T1000 (cell line): ENCODE data around the gene PFN1.
"Not testable (repeated sequence)": the region's sequence is repeated elsewhere in the genome, so short reads cannot be mapped to it uniquely, and the experiment has no call there.

Experiments used
- DNase-seq: peaks from one replicate; lab custom pipeline; 2025; ENCODE audit warnings: mixed read lengths; lab: John Stamatoyannopoulos, UW

PFN1 gene

GRCh38 chr17:4945176-4945943 lies 3.0 kb downstream of the PFN1 start:
- DNase-seq = peak; percentile 70

- no peak for DNase-seq
These were observed 3.7 kb downstream of the PFN1 start for GRCh38 chr17:4944554-4945175.

DNA sequence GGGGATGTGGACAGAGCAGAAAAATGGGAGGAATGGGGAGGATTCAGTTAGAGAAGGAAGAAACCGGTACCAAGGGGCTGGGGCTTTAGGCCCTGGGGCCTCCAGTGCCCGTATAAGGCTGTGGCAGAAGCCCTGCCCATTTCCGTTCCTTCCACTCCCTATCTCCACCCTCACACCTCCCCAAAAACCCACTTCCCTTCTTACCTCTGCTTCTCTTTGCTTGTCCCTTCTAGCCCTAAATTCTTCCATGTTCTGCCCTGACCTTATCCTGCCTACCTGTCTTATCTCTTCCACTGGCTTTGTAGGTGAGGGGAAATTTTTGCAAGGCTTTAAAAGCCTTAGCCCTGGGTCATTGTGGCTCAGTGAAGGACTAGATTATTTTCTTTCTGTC lies 4.2 kb downstream of the PFN1 start:
- no peak for DNase-seq

DNA sequence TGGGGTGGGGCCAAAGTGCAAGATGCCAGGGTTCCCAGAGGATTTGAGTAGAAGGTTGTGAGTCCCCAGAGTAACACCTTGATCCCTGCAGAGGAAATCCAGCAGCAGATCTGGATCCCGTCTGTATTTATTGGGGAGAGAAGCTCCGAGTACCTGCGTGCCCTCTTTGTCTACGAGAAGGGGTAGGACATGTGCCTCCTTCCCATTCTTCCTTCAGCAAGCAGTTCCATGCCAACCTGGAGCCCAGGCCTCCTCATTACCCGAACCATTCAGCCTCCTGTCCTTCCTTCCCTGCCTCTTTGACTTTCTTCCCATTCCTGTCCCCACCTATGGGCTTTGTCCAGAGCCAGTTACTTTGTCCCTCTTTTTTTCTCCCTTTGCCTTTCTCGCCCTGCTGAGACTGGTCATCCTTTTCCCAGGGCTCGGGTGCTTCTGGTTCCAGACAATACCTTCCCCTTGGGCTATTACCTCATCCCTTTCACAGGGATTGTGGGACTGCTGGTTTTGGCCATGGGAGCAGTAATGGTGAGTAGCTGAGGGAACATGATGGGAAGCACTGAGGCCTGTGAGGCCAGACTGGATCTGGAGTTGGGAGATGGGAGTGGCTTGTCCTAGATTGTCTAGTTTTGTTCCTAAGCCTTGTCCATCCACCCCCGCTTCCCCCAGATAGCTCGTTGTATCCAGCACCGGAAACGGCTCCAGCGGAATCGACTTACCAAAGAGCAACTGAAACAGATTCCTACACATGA lies 5.4 kb downstream of the PFN1 start:
- no peak for DNase-seq

DNA sequence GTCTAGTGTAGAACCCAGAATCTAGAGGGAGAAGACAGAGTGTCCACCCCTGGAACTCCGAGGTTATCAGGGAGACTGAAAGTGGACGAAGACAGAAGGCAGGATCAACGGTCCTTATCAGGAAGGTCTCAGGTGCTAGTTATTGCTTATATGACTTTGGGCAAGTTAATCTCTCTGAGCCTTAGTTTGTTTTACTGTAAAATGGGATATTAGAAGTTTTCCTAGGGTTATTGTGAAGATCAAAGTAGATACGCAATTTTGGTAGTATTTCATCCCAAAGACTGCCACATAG lies 7.1 kb downstream of the PFN1 start:
- no peak for DNase-seq

- DNase-seq = no peak
These were observed 7.6 kb downstream of the PFN1 start for GRCh38 chr17:4940555-4941318.

DNA sequence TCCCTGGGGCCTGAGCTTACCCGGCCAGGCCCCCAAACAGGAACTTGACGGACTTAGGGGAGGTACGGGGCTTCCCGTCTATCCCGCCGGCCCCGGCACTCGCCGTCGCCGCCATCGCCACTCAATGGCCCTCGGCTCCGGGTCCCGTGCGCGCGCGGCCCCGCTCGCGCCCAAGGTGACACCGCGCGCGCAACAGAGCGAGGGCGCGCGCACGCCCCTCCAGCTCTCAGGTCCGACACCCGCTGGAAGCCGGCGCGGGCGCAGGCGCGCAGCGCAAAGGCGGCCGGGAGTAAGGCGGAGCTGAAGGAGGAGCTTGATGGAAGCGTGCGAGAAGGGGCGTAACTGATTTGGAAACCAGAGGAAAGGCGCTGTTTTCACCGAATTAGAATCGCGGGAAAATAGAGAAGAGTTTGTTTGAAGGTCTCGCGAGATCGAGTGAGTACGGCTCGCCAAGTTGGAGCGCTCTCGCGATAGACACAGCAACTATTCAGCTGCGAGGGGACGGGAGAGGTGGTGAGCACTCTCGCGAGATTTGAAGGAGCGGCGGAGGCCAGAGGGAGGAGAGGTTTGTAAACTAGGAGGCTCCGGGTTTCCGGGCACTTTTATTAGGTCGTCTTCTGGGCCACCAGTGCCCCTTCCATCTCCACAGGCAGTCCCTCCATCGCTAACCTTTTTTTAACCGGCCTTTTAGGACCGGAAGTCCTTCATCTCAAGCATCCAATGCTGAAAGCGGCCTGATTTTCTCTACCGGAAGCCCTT lies 8.4 kb downstream of the PFN1 start, which contains the start of the genes RNF167 and SLC25A11:
Gene RNF167, plus strand, starts transcription at position 473 of the 759 bp plus-strand sequence. CDS start 642 bp downstream, outside the sequence.
Gene SLC25A11, minus strand, starts transcription at position 251 of the 759 bp plus-strand sequence. Its CDS starts 136 bp downstream, at position 115.
- peak; percentile 97 for DNase-seq

DNA sequence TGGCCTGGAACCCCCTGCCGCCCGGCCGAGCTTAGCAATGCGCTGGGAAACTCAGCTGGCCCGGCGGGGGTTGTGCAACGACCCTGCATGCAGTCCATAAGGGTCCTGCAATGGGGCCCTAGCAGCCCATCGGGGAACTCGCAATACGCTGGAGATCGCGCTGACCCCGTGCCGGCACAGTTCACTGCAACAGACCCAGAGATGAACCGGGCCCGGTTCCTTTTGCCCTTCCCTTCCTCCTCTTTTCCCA lies 8.9 kb downstream of the PFN1 start:
- DNase-seq = no peak

GRCh38 chr17:4938688-4939545 lies 9.4 kb downstream of the PFN1 start:
- DNase-seq = no peak

DNA sequence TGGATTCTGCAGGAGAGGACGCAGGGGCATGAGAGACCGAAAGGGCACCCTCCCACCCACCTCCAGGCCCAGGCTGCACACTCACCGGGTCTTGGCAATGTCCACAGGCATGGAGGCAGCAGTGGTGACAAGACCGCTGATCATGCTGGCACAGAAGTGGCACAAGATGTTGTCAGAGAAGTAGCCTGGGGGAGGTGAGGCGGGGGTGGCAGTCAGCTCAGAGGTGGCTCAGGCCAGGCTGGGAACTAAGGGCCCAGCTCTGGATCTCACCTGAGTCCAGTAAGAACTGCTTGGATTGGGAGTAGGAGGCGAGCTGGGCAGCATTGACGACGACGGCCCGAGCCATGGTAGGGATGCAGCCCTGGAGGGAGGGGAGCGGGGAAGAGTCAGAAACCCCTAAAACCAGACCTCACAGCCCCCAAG lies 10.2 kb downstream of the PFN1 start:
- DNase-seq = no peak

GRCh38 chr17:4937553-4937952 lies 10.8 kb downstream of the PFN1 start:
- DNase-seq = no peak

DNA sequence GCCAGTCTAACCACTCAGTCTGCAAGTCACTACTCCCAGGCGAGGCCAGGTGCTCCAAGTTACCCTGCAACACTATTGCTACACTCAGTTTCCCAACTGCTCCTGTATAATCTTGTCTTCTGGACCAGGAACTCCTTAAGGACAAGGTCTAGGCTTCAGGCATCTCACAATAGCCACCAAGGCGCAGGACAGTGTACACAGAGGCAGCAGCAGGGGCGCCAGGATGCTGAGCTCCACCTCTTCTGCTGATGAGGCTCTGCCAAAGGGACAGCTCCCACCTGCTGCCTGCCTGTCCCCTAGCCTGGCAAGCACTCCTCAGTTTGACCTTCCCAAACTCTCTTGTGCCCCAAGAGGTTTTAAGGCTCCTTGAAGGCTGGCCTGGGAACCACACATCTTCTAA lies 11.9 kb downstream of the PFN1 start:
- DNase-seq = no peak

DNA sequence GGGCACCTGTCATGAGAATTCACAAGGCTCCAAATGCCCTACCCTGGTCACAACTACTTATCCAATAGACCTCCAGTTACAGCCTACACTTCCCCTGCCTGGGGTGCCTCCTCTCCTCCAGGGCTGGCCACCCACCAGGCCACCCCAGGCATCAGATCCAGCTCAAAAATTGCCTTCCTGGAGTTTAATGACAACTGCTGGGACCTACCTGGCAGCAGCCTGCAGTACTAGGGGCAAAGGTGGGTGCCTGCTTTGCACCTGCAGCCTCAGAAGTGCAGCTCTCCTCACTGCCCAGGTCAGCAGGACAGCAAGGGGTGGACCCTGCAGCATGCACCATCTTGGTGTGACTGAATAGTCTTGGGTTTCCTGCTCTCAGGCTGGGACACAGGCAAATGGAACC lies 12.7 kb downstream of the PFN1 start:
- DNase-seq = no peak

GRCh38 chr17:4934173-4934979 lies 14.0 kb downstream of the PFN1 start:
- DNase-seq = no peak

DNA sequence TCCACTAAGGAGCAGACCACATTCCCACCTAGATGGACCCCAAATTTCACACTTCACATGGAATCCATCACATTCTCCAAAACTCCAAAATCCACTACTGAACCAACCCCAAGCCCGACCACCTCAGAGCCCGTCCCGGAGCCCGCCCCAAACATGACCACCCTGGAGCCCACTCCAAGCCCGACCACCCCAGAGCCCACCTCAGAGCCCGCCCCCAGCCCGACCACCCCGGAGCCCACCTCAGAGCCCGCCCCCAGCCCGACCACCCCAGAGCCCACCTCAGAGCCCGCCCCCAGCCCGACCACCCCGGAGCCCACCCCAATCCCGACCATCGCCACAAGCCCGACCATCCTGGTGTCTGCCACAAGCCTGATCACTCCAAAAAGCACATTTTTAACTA lies 14.7 kb downstream of the PFN1 start:
- no peak for DNase-seq

- DNase-seq = no peak
These were observed 15.6 kb downstream of the PFN1 start for GRCh38 chr17:4932756-4933155.

- DNase-seq = no peak
These were observed 16.4 kb downstream of the PFN1 start, which contains the start of gene GP1BA for GRCh38 chr17:4931963-4932362. Gene GP1BA, plus strand, starts transcription at chr17:4932277. Its CDS starts 328 bp downstream, at chr17:4932605.

GRCh38 chr17:4928881-4929280 lies 19.4 kb downstream of the PFN1 start:
- no peak for DNase-seq

DNA sequence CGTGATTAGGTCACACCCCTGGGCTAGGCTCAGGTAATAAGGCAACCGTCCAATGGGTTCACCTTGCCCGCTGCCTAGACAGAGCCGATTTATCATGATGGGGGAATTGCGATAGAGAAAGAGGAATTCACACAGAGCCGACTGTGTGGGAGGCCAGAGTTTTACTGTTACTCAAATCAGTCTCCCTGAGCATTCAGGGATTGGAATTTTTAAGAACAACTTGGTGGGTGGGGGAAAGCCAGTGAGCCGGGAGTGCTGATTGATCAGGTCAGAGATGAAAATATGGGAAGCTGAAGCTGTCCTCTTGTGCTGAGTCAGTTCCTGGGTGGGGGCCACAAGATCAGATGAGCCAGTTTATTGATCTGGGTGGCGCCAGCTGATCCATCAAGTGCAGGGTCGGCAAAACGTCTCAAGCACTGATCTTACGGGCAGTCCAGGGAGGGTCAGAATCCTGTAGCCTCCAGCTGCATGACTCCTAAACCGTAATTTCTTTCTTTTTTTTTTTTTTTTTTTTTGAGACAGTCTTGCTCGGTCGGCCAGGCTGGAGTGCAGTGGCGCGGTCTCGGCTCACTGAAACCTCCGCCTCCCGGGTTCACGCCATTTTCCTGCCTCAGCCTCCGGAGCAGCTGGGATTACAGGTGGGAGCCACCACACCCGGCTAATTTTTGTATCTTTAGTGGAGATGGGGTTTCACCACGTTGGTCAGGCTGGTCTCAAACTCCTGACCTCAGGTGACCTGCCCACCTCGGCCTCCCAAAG lies 21.6 kb downstream of the PFN1 start:
- not testable (repeated sequence) for DNase-seq
